CD14-positive monocyte (primary cell): Measurements from ENCODE around the gene SLC24A4. TPM values are rescaled to one million over a fixed set of nuclear protein-coding genes. Genes with fewer than 3 reads are reported as not detected.

Experiments used
- DNase-seq, 3 donors: peaks; one replicate each; pipeline ENCODE4 v3.0.0-alpha.2; 2011 to 2022
- H2AFZ ChIP-seq: 2 replicates; pipeline ENCODE4 v1.6.0; 2012; ENCODE audit warnings: mild to moderate bottlenecking, low read depth, low read length, inconsistent platforms; ENCODE audit not compliant: insufficient read depth, poor library complexity, severe bottlenecking
- H3K27ac ChIP-seq, 2 donors: 1 replicate in 1 of 2; 2 replicates in 1 of 2; pipeline ENCODE4 v1.5.1; 2012 to 2013; ENCODE audit warnings: low read length in 2 of 2, control low read depth in 1 of 2, inconsistent platforms in 1 of 2, low read depth in 1 of 2, mild to moderate bottlenecking in 1 of 2
- H3K27me3 ChIP-seq, 2 donors: one replicate each; pipeline versions ENCODE4 v1.6.0 to v1.6.1; 2011 to 2013; ENCODE audit warnings: low read length in 2 of 2; ENCODE audit not compliant: control insufficient read depth in 2 of 2, insufficient read depth in 2 of 2
- H3K36me3 ChIP-seq, 2 donors: replicated peaks in 1 of 2; 1 replicate in 1 of 2; 2 replicates in 1 of 2; pipeline versions ENCODE4 v1.5.1 to v1.6.1; 2012 to 2013; ENCODE audit warnings: low read length in 2 of 2, control low read depth in 1 of 2, inconsistent platforms in 1 of 2, mild to moderate bottlenecking in 1 of 2; ENCODE audit not compliant: insufficient read depth in 2 of 2, control insufficient read depth in 1 of 2
- H3K4me1 ChIP-seq, 2 donors: 1 replicate in 1 of 2; 2 replicates in 1 of 2; pipeline versions ENCODE4 v1.5.1 to v1.6.1; 2012 to 2013; ENCODE audit warnings: low read length in 2 of 2, control low read depth in 1 of 2, inconsistent platforms in 1 of 2, mild to moderate bottlenecking in 1 of 2, moderate library complexity in 1 of 2; ENCODE audit not compliant: insufficient read depth in 2 of 2, control insufficient read depth in 1 of 2
- H3K4me2 ChIP-seq: replicated peaks from 2 replicates; pipeline ENCODE3; 2012; ENCODE audit warnings: low read length, moderate library complexity, mild to moderate bottlenecking; ENCODE audit not compliant: poor library complexity, severe bottlenecking; ENCODE audit errors: extremely low read depth
- H3K4me3 ChIP-seq, 3 experiments: fragments of 200-600 bp in 1 of 3; sonication (generic) in 1 of 3; replicated peaks in 1 of 3; 1 replicate in 2 of 3; 2 replicates in 1 of 3; pipeline ENCODE4 v1.5.1; 2011 to 2013; ENCODE audit warnings: low read length in 3 of 3, mild to moderate bottlenecking in 3 of 3, control low read depth in 2 of 3, low read depth in 2 of 3, inconsistent platforms in 1 of 3, moderate library complexity in 1 of 3
- H3K79me2 ChIP-seq: 2 replicates; pipeline ENCODE4 v1.6.0; 2012; ENCODE audit warnings: mild to moderate bottlenecking, control low read depth, inconsistent platforms, low read length, moderate library complexity; ENCODE audit not compliant: insufficient read depth
- H3K9ac ChIP-seq: 2 replicates; pipeline ENCODE4 v1.6.0; 2017; ENCODE audit warnings: low read length, mild to moderate bottlenecking; ENCODE audit not compliant: insufficient read depth, poor library complexity, severe bottlenecking
- H3K9me3 ChIP-seq, 2 donors: replicated peaks in 1 of 2; 1 replicate in 1 of 2; 2 replicates in 1 of 2; pipeline versions ENCODE4 v1.5.1 to v1.6.1; 2012 to 2013; ENCODE audit warnings: low read length in 2 of 2, control low read depth in 1 of 2; ENCODE audit not compliant: control insufficient read depth in 1 of 2, insufficient read depth in 1 of 2
- H4K20me1 ChIP-seq: 2 replicates; pipeline ENCODE4 v1.6.0; 2012; ENCODE audit warnings: mild to moderate bottlenecking, low read length, control low read depth, moderate library complexity; ENCODE audit not compliant: insufficient read depth
- H3K27ac Mint-ChIP-seq, 7 donors: one replicate each; pipeline ENCODE4 v1.8.0; 2020; ENCODE audit warnings: mild to moderate bottlenecking in 7 of 7, mixed read lengths in 7 of 7, moderate library complexity in 6 of 7, inconsistent platforms in 2 of 7
- H3K27me3 Mint-ChIP-seq, 3 donors: one replicate each; pipeline ENCODE4 v1.8.0; 2021 to 2022; ENCODE audit warnings: low read depth in 3 of 3, mild to moderate bottlenecking in 3 of 3, mixed read lengths in 3 of 3, moderate library complexity in 3 of 3, inconsistent platforms in 1 of 3
- H3K36me3 Mint-ChIP-seq, 2 donors: one replicate each; pipeline ENCODE4 v1.8.0; 2020; ENCODE audit warnings: mixed read lengths in 2 of 2, inconsistent platforms in 1 of 2, mild to moderate bottlenecking in 1 of 2
- H3K4me1 Mint-ChIP-seq: one replicate; pipeline ENCODE4 v1.8.0; 2020; ENCODE audit warnings: mild to moderate bottlenecking, mixed read lengths
- H3K4me3 Mint-ChIP-seq, 2 donors: one replicate each; pipeline ENCODE4 v1.8.0; 2020; ENCODE audit warnings: mild to moderate bottlenecking in 2 of 2, mixed read lengths in 2 of 2, moderate library complexity in 1 of 2
- H3K9me3 Mint-ChIP-seq, 7 donors: one replicate each; pipeline ENCODE4 v1.8.0; 2020 to 2022; ENCODE audit warnings: mixed read lengths in 7 of 7, mild to moderate bottlenecking in 6 of 7, moderate library complexity in 6 of 7, inconsistent platforms in 2 of 7
- WGBS: methylation state at CpG from one replicate; pipeline ENCODE4 v1.1.5; 2013; ENCODE audit warnings: missing lambda C conversion rate; ENCODE audit not compliant: insufficient coverage; 5-methylcytosine and 5-hydroxymethylcytosine counted together
- intact Hi-C, 2 donors: fragments of 100-400 bp; cut with micrococcal nuclease; formaldehyde crosslinking; loops; one replicate each; pipeline versions ENCODE4 v1.15.0 to v1.15.1; 2023
- polyA plus RNA-seq, 3 donors: library from polyadenylated mRNA; depleted of rRNA in 1 of 3; unstranded in 2 of 3; stranded (reverse) in 1 of 3; fragments of 300-500 nt in 2 of 3; fragments of >200 nt in 1 of 3; fragmentation: Illumina TruSeq in 2 of 3; gene quantifications; 1 replicate in 2 of 3; 2 replicates in 1 of 3; pipeline ENCODE4 v1.2.3, GENCODE V29; 2012 to 2021
- TF ChIP-seq, protein P1 (sequence below): fragments of 200-600 bp; IDR thresholded peaks from one replicate; pipeline ENCODE4 v1.8.0; 2022; ENCODE audit warnings: antibody characterized with exemption, mild to moderate bottlenecking

SLC24A4 gene
- polyA plus RNA-seq, 3 donors, result 20.0 to 41.9 (median 26.5) TPM

- intact Hi-C loops, result loop anchor here (5.0 to 10.0 kb wide), 3 partner anchors 54 to 192 kb away; partner anchors contain the start of gene RIN3 (in 1 of the 2)
- Mint-ChIP-seq H3K36me3 (peaks cover 41 to 63% of the 10 kb centered on the region in 2 donors), H3K27me3 (no peaks in the 10 kb centered on the region), H3K4me3 (peak overlapping the region; percentile 85 to 94), H3K27ac (peak overlapping the region; percentile 78 to 96 (median 91)), H3K4me1 (peaks cover 83% of the 10 kb centered on the region), H3K9me3 (peaks cover 0 to 3% (median 0%) of the 10 kb centered on the region in 7 donors)
- peak overlapping the region; percentile 53 to 80 (median 61) for H3K4me3 ChIP-seq
- H3K27me3 ChIP-seq, result no peaks in the 10 kb centered on the region
- TF ChIP-seq, protein P1, sequence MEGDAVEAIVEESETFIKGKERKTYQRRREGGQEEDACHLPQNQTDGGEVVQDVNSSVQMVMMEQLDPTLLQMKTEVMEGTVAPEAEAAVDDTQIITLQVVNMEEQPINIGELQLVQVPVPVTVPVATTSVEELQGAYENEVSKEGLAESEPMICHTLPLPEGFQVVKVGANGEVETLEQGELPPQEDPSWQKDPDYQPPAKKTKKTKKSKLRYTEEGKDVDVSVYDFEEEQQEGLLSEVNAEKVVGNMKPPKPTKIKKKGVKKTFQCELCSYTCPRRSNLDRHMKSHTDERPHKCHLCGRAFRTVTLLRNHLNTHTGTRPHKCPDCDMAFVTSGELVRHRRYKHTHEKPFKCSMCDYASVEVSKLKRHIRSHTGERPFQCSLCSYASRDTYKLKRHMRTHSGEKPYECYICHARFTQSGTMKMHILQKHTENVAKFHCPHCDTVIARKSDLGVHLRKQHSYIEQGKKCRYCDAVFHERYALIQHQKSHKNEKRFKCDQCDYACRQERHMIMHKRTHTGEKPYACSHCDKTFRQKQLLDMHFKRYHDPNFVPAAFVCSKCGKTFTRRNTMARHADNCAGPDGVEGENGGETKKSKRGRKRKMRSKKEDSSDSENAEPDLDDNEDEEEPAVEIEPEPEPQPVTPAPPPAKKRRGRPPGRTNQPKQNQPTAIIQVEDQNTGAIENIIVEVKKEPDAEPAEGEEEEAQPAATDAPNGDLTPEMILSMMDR, result no peak
- H3K9ac ChIP-seq, result peak overlapping the region; percentile 66
- H2AFZ ChIP-seq, result peak overlapping the region; percentile 62
- no peak for DNase-seq
- H3K79me2 ChIP-seq, result peaks cover 52% of the 10 kb centered on the region
- peaks cover 7 to 29% of the 10 kb centered on the region in 2 donors for H3K36me3 ChIP-seq
- peak overlapping the region; percentile 78 for H3K4me2 ChIP-seq
- H3K9me3 ChIP-seq, result no peaks in the 10 kb centered on the region
- H3K4me1 ChIP-seq, result peaks cover 81 to 93% of the 10 kb centered on the region in 2 donors
- peaks cover 13% of the 10 kb centered on the region for H4K20me1 ChIP-seq
- peak overlapping the region; percentile 71 to 90 for H3K27ac ChIP-seq
- WGBS, result 68% methylated on average over 5 of the region's 6 CpGs
Observed at GRCh38 chr14:92460541-92460915, 137.6 kb downstream of the SLC24A4 start.

DNA sequence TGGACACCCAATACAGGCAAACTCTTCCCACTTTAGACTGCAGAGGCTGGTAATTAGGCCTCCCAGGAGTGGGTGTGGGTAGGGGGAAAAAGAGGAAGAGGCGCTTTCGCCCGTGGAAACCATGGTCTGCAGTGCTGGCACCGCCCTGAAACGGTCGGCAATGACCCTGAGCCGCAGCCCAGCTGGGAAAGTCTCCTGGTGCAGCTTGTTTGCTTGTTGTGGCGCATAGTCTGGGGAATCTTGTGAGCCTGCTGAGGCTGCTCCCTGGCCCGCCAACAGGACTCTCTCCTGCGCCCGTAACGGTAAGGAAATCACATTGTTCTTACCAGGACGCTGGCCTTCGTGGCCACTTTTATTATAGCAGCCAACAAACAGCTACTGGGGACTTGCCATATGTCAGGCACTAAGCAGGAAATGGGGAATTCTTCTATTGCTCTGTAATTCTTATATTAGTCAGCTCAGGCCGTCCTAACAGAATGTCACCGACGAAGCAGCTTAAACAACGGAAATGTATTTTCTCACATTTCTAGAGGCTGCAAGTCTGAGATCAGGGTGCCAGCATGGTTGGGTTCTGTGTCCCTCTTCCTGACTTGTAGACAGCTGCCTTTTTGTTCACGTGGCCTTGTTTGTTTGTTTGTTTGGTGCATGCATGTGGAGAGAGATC, 138.1 kb downstream of the SLC24A4 start:
- H3K9ac ChIP-seq, result peak overlapping the region; percentile 66
- peak; percentile 59 to 91 (median 71) for DNase-seq
- peaks cover 0 to 3% (median 0%) of the 10 kb centered on the region in 7 donors for H3K9me3 Mint-ChIP-seq
- H3K79me2 ChIP-seq, result peaks cover 57% of the 10 kb centered on the region
- TF ChIP-seq, protein P1, result no peak
- peaks cover 15% of the 10 kb centered on the region for H4K20me1 ChIP-seq
- no peaks in the 10 kb centered on the region for H3K9me3 ChIP-seq
- peak overlapping the region; percentile 78 for H3K4me2 ChIP-seq
- H3K27me3 Mint-ChIP-seq, result no peaks in the 10 kb centered on the region
- intact Hi-C loops, result loop anchor here (5.0 to 10.0 kb wide), 3 partner anchors 54 to 191 kb away; partner anchors contain the start of gene RIN3 (in 1 of the 2)
- no peaks in the 10 kb centered on the region for H3K27me3 ChIP-seq
- peak overlapping the region; percentile 78 to 96 (median 91) for H3K27ac Mint-ChIP-seq
- peaks cover 46 to 66% of the 10 kb centered on the region in 2 donors for H3K36me3 Mint-ChIP-seq
- H2AFZ ChIP-seq, result peak overlapping the region; percentile 62
- peaks cover 83% of the 10 kb centered on the region for H3K4me1 Mint-ChIP-seq
- peaks cover 85 to 93% of the 10 kb centered on the region in 2 donors for H3K4me1 ChIP-seq
- H3K4me3 ChIP-seq, result peak overlapping the region; percentile 53 to 80 (median 61)
- H3K4me3 Mint-ChIP-seq, result peak overlapping the region; percentile 85 to 94
- WGBS, result 2% methylated on average over 14 of the region's 19 CpGs
- H3K27ac ChIP-seq, result peak overlapping the region; percentile 71 to 90
- H3K36me3 ChIP-seq, result peaks cover 7 to 29% of the 10 kb centered on the region in 2 donors
